HG03575 (cell line): ENCODE results near the gene LRIG2.

Experiments used
- ATAC-seq: cut with Tn5 transposase; IDR thresholded peaks from one replicate; pipeline ENCODE4 v1.9.1; 2021; ENCODE audit not compliant: unreplicated experiment, insufficient number of reproducible peaks, low FRiP score; ENCODE audit errors: extremely low read depth

Gene LRIG2

DNA sequence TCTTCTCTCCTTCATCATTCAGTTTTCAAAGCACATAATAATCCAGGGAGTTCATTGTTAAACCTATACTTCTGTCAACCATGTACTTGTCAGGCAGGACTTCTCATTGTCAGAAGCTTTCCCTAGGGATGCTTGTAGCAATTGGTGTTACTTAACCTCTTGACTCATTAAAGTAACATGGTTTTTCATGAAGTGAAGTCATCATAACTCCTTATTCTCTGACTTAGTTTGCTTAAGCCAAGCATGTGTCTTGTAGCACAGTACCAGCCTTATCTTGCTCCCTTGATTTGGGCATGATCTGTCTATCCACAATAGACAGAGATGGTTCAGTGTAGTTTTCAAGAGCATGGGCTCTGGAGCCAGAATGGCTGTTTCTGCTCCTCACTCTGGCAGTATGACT, 45.3 kb downstream of the LRIG2 start:
- ATAC-seq: no peak

- no peak for ATAC-seq
Measured at GRCh38 chr1:113123737-113124136, 50.7 kb downstream of the LRIG2 start.

GRCh38 chr1:113124366-113124765, 51.4 kb downstream of the LRIG2 start:
- no peak for ATAC-seq

GRCh38 chr1:113125517-113125916, 52.5 kb downstream of the LRIG2 start:
- no peak for ATAC-seq

DNA sequence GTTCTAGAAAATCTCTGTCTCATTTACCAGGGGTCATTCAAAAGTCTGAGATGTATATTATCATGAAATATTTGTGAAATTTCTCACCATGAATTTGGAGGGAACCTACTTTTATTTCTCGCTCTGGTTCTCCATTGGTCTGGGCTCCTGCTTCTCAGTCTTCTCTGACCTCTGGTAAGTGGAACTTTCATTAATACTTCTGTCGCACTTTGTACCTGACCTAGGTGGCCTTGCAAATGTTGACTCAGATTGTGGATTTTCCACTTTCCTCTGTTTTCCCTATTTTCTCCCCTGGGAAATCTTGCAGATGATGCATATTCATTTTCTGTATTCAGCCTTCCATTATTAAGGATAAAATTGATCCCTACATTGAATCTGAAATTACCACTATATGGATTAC, 53.2 kb downstream of the LRIG2 start:
- no peak for ATAC-seq

GRCh38 chr1:113128116-113128515, 55.1 kb downstream of the LRIG2 start:
- no peak for ATAC-seq

- ATAC-seq: no peak
Measured at GRCh38 chr1:113129529-113130185, 56.7 kb downstream of the LRIG2 start.

GRCh38 chr1:113133038-113133437, 60.0 kb downstream of the LRIG2 start:
- no peak for ATAC-seq

DNA sequence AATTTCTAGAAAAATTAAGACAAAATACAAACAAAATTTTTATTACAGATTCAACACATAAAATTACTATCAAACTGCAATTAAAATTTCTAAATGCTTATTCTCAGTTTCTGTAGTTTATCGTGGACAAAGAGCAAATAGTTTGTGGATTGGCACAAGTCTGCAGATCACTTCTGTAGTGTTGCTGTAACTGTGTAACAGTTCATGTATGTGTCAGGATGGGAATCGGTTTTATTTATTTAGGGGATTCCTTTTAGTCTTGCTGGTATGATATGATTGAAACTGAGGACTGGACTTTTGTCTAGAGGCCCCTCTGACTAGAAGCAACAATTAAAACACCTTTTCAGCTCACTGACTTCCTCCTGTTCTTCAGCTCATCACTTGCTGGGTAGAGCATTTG, 60.8 kb downstream of the LRIG2 start:
- no peak for ATAC-seq

DNA sequence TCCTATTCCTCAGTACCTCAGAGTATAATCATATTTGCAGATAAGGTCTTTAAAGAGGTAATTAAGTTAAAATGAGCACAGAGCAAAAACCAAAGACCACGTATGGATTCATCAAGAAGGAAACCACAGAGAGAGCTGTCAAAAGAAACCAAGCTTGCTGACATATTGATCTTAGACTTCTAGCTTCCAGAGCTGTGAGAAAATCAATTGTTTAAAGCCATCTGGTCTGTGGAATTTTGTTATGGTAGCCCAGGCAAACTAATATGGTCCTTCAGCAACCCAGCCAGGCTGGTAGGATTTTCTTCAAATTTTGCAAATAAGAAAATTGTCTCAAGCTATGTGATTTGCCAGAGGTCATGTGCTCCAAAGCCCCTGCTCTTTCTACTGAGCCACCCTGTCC, 62.5 kb downstream of the LRIG2 start:
- ATAC-seq: no peak

DNA sequence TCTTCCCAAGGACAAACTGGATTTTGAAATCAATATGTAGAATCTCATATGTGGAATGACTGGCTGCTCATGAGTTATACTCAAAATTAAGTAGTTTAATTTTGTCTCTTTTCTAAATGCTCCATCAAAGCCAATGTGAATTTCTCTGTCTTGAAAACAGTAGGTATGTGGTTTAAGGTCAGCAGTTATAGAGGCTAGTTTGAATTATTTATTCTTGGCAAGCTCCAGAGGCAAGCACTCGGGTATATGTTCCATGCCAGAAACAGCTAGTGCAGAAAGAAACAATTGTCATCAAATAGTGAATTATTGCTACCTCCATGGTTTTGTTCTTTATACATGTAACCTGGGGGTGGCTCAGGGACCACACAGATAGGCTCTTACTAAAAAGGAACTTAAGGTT, 63.5 kb downstream of the LRIG2 start:
- ATAC-seq: no peak

DNA sequence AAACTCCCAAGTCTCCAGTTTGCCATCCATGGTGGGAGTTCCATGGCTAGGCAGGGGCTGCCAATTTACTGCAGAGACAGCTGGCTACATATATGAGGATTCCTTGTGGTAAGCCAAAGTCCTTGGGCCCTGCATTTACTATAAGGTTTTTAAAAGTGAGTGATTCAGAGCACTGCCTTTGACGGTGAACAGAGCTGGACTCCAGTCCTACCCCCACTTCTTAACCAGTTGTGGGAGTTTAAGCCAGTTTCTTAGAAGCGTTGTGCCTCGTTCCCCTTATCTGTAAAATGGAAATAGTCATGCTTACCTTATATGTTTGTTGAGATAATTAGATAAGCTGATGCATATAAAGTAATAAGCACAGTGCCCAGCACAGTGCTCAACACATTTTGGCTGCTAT, 64.6 kb downstream of the LRIG2 start:
- ATAC-seq: no peak

DNA sequence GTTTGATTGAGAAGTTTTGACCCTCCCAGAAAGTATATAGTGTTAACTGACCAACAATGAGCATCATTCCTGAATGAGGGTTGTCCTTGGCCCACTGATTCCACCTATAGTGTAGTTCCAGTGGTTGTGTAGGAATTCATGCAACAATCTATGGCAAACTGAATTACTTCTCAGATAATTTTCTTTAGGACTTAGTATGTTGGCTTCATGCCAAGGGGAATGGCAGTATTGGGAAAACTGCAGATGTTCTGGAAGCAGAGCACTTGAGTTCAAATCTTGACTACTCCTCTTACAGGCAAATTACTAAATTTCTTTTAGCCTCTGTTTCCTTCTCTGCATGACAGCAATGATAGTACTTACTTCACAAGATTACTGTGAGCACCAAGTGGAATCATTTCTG, 65.8 kb downstream of the LRIG2 start:
- no peak for ATAC-seq

- no peak for ATAC-seq
Measured at GRCh38 chr1:113140176-113140575, 67.2 kb downstream of the LRIG2 start.

DNA sequence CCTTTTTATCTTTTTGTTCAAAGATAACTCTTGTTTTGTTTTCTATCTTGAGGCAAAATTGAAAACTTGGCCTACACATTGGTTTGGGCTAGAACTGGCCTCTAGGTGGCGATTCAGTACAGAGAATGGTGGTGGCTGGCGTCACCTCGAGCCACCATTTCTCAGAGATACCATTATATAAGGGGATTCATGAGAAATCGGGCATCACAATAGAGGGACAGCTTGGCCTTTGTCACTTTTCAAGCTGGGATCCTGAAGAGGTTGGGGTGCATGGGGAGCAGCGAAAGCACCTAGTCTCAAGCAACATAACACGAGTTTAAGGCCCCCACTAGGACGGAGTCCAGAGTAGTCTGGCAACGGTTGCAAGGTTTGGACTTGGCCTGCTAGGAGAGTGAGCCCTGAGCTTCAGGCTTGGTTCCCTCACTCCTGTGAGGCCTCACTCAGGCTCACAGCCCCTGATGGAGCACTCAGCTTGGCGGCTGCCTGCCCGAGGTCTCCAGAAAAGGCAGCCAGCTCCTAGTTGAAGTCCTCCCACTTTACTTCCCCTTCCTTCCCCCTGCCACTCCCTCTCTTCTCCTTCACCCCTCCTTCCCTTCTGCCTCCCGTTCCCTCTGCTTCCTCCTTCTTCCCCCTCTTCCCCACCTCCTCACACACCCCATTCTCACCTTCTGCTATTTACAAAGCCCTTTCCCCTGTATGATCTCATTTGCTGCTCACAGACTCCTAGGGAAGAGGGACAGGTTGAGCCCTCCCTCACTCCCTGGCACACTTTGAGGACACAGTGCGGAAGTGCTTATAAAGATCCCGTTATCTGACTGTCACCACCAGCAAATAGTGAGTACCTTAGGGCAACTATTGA, 67.8 kb downstream of the LRIG2 start:
- no peak for ATAC-seq

- ATAC-seq: no peak
Measured at GRCh38 chr1:113141650-113142473, 68.9 kb downstream of the LRIG2 start.

DNA sequence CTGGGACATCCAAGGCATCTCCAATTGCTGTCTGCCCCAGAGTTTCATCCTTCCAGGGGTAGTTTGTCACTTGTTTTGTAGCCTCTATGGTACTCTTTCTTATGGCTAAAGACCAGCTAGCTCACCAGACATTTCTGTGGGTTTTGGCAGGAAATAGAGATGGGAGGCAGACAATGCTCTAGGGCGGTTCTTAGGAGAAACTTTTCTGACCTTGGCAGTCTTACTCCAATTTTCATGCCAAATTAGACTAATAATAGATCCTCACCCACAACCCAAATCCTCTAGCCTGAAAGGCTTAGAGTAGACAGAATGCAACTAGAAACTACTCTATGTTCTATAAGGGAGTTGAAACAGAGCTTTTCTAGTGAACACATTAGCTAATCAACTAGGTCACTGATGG, 69.8 kb downstream of the LRIG2 start:
- no peak for ATAC-seq

DNA sequence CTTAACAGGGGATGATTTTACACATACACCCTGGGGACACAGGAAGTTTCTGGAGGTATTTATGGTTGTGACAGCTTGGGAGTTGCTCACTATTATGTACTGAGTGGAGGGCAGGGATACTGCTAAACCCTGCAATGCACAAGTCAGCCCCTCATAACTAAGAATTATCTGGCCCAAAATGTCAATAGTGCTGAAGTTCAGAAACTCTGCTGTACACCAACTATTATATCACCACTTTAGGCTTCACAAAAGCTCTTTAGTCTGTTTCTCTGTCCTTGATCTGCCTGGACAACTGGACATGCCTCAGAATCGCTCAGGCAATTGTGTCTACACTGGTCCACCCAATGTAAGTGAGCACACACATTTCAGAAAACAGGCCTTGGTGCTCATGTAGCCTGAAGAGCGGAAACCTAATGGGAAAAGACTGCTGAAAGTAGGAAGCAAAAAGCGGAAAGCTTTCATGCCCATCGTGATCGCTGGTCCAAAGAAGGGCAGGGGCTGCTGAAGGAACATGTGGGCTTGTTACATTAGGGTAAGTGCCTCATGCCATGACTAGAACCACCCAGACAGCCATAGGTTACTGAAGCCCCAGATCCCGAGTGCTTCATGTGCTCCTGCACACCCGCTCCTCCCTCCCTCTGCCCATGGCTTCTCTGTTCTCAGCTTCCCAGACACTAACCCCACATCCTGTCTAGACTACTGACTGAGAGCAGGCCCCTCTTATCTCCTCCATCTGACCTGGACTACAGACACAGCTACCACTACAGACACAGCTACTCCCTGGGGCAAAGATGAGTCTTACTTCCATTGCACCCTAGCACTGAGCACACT, 73.5 kb downstream of the LRIG2 start:
- no peak for ATAC-seq

DNA sequence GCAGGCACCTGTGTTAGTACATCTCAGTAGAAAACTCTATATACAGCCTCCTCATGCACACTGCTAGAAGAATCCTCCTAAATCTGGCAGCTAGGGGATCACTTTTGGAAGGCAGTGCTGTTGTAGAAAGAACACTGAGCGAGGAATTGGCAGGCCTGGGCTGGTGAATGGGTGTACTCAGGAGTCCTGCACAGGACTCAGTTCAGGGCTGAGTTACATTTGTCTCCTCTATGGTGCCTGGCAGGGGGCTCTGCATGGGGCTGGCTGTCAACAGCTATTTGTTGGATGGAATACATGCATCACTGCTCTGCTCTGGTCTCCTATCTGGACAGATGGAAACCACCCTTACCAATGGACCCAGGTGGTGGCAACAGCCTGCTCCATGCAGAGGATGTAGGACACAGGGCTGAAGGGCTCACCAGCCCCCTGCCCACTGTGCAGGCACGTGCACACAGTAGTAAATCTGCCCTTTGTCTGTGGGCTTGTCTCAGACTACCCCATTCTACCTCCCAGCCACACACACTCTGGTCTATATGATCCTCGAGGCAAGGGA, 74.2 kb downstream of the LRIG2 start:
- no peak for ATAC-seq
